GM23338 (cell line): ENCODE results near the gene TP53BP1. TPM values are rescaled to one million over a fixed set of nuclear protein-coding genes. Genes with fewer than 3 reads are reported as not detected.

ENCODE experiments used
- ATAC-seq: fragments of 200-7000 bp; cut with Tn5 transposase; 3 replicates; pipeline ENCODE4 v1.9.1; 2020
- DNase-seq: peaks from one replicate; pipeline ENCODE4 v3.0.0-alpha.2; 2015; ENCODE audit warnings: low spot score
- H2AFZ ChIP-seq: fragments of 200-600 bp; sonication (generic); 2 replicates; pipeline ENCODE4 v1.8.0; 2016; ENCODE audit warnings: antibody characterized with exemption, mild to moderate bottlenecking, moderate library complexity
- H3F3A ChIP-seq: fragments of 200-600 bp; sonication (generic); replicated peaks from 2 replicates; pipeline ENCODE4 v1.8.0; 2017; ENCODE audit warnings: antibody characterized with exemption, mixed run types, low read depth
- H3K27ac ChIP-seq: fragments of 200-600 bp; sonication (generic); 2 replicates; pipeline ENCODE4 v1.6.1; 2016; ENCODE audit warnings: low read depth
- H3K27me3 ChIP-seq: fragments of 200-600 bp; sonication (generic); 2 replicates; pipeline ENCODE4 v1.8.0; 2016; ENCODE audit warnings: mild to moderate bottlenecking, mixed run types, moderate library complexity; ENCODE audit not compliant: insufficient read depth
- H3K36me3 ChIP-seq: fragments of 200-600 bp; sonication (generic); 2 replicates; pipeline ENCODE4 v1.8.0; 2016; ENCODE audit warnings: mild to moderate bottlenecking; ENCODE audit not compliant: insufficient read depth
- H3K4me1 ChIP-seq: fragments of 200-600 bp; sonication (generic); 2 replicates; pipeline ENCODE4 v1.8.0; 2016; ENCODE audit warnings: mild to moderate bottlenecking, moderate library complexity; ENCODE audit not compliant: insufficient read depth
- H3K4me2 ChIP-seq: fragments of 200-600 bp; sonication (generic); 2 replicates; pipeline ENCODE4 v1.7.1; 2017; ENCODE audit warnings: mixed run types
- H3K4me3 ChIP-seq: fragments of 200-600 bp; sonication (generic); 2 replicates; pipeline ENCODE4 v1.6.1; 2016; ENCODE audit warnings: mixed run types
- H3K79me2 ChIP-seq: fragments of 200-600 bp; sonication (generic); replicated peaks from 2 replicates; pipeline ENCODE4 v1.8.0; 2017; ENCODE audit warnings: mild to moderate bottlenecking; ENCODE audit not compliant: insufficient read depth
- H3K9me2 ChIP-seq: fragments of 200-600 bp; sonication (generic); 2 replicates; pipeline ENCODE4 v1.8.0; 2017; ENCODE audit not compliant: insufficient read depth
- H4K20me1 ChIP-seq: fragments of 200-600 bp; sonication (generic); replicated peaks from 2 replicates; pipeline ENCODE4 v1.8.0; 2017; ENCODE audit warnings: mild to moderate bottlenecking; ENCODE audit not compliant: insufficient read depth
- H3K27ac Mint-ChIP-seq: 2 replicates; pipeline ENCODE4 v1.8.0; 2020; ENCODE audit warnings: inconsistent platforms, mild to moderate bottlenecking, moderate library complexity, mixed read lengths
- H3K27me3 Mint-ChIP-seq: 3 replicates; pipeline ENCODE4 v1.8.0; 2022; ENCODE audit warnings: low read depth, mild to moderate bottlenecking, moderate library complexity, mixed read lengths, inconsistent platforms; ENCODE audit not compliant: insufficient read depth, poor library complexity
- H3K36me3 Mint-ChIP-seq: 3 replicates; pipeline ENCODE4 v1.8.0; 2021; ENCODE audit warnings: low read depth, mild to moderate bottlenecking, inconsistent platforms, moderate library complexity, mixed read lengths
- H3K4me1 Mint-ChIP-seq: 3 replicates; pipeline ENCODE4 v1.8.0; 2020; ENCODE audit warnings: mild to moderate bottlenecking, inconsistent platforms, mixed read lengths
- H3K4me3 Mint-ChIP-seq: 3 replicates; pipeline ENCODE4 v1.8.0; 2021; ENCODE audit warnings: moderate library complexity, mild to moderate bottlenecking, inconsistent platforms, mixed read lengths
- H3K9me3 Mint-ChIP-seq: 3 replicates; pipeline ENCODE4 v1.8.0; 2020; ENCODE audit warnings: moderate library complexity, mild to moderate bottlenecking, inconsistent platforms, mixed read lengths
- CREB1 ChIP-seq: fragments of 250-450 bp; sonication (Bioruptor Pico); IDR thresholded peaks from 2 replicates; pipeline ENCODE4 v1.5.0; 2020; ENCODE audit warnings: low read depth, mild to moderate bottlenecking, moderate library complexity
- CTCF ChIP-seq, 2 experiments: fragments of 200-600 bp in 1 of 2; sonication (generic) in 1 of 2; conservative IDR thresholded peaks; 2 replicates each; pipeline versions ENCODE4 v1.5.1 to v1.6.1; 2016 to 2017; ENCODE audit warnings: antibody characterized with exemption in 2 of 2, low read depth in 2 of 2, mild to moderate bottlenecking in 2 of 2, moderate library complexity in 1 of 2
- ETS1 ChIP-seq: IDR thresholded peaks from 2 replicates; pipeline ENCODE4 v1.6.1; 2016; ENCODE audit warnings: antibody characterized with exemption
- EZH2 ChIP-seq: fragments of 200-600 bp; sonication (generic); IDR thresholded peaks from one replicate; pipeline ENCODE4 v1.8.0; 2017; ENCODE audit warnings: antibody characterized with exemption, mild to moderate bottlenecking, low read depth; ENCODE audit not compliant: unreplicated experiment
- EZH2phosphoT487 ChIP-seq: fragments of 200-600 bp; sonication (generic); IDR thresholded peaks from one replicate; pipeline ENCODE4 v1.8.1; 2018; ENCODE audit warnings: antibody characterized with exemption; ENCODE audit not compliant: unreplicated experiment
- JUNB ChIP-seq: IDR thresholded peaks from one replicate; pipeline ENCODE4 v1.6.1; 2016; ENCODE audit warnings: antibody characterized with exemption; ENCODE audit not compliant: unreplicated experiment
- NANOG ChIP-seq: IDR thresholded peaks from 2 replicates; pipeline ENCODE4 v1.6.1; 2016; ENCODE audit warnings: antibody characterized with exemption, borderline replicate concordance
- POLR2AphosphoS5 ChIP-seq: IDR thresholded peaks from 2 replicates; pipeline ENCODE4 v1.6.1; 2016; ENCODE audit warnings: antibody characterized with exemption, low read depth
- REST ChIP-seq: IDR thresholded peaks from one replicate; pipeline ENCODE4 v1.6.1; 2018; ENCODE audit warnings: antibody characterized with exemption; ENCODE audit not compliant: unreplicated experiment
- STAT1 ChIP-seq: IDR thresholded peaks from one replicate; pipeline ENCODE4 v1.6.1; 2016; ENCODE audit warnings: antibody characterized with exemption; ENCODE audit not compliant: unreplicated experiment
- ZNF114 ChIP-seq: fragments of 250-450 bp; sonication (Bioruptor Pico); IDR thresholded peaks from 2 replicates; pipeline ENCODE4 v1.5.0; 2020; ENCODE audit warnings: mild to moderate bottlenecking, moderate library complexity
- ZNF331 ChIP-seq: fragments of 250-450 bp; sonication (Bioruptor Pico); IDR thresholded peaks from 2 replicates; pipeline ENCODE4 v1.5.0; 2020; ENCODE audit warnings: low read depth, mild to moderate bottlenecking, moderate library complexity
- ZNF462 ChIP-seq: fragments of 250-450 bp; sonication (Bioruptor Pico); IDR thresholded peaks from 2 replicates; pipeline ENCODE4 v1.5.0; 2020; ENCODE audit warnings: mild to moderate bottlenecking, moderate library complexity
- polyA plus RNA-seq: library from polyadenylated mRNA; unstranded; fragments of >200 nt; fragmentation: Nextera tagmentation; extraction: Ambion mirVana; gene quantifications from 2 replicates; pipeline ENCODE4 v1.2.1, GENCODE V29; 2016
- total RNA-seq: library from RNA; depleted of rRNA; stranded (reverse); fragments of >200 nt; shearing (Covaris generic); gene quantifications from 2 replicates; pipeline ENCODE4 v1.2.3, GENCODE V29; 2014

The TP53BP1 gene
- total and polyA plus RNA-seq, 2 experiments from 2014 or later = 17.7 to 81.3 TPM

GRCh38 chr15:43420435-43420834 is 72.5 kb downstream of the TP53BP1 start (continued):
- TF ChIP-seq ZNF331 (CRISPR knock-in tag) = no peak
- no peak for TF ChIP-seq EZH2phosphoT487
- no peak for TF ChIP-seq EZH2
- no peak for TF ChIP-seq NANOG

- no peak for TF ChIP-seq JUNB
- TF ChIP-seq CREB1 (CRISPR knock-in tag) = no peak
- TF ChIP-seq POLR2AphosphoS5 = no peak
- TF ChIP-seq ZNF114 (CRISPR knock-in tag) = no peak
- TF ChIP-seq ZNF331 (CRISPR knock-in tag) = no peak
- no peak for TF ChIP-seq EZH2phosphoT487
- no peak for TF ChIP-seq CTCF (conservative IDR thresholded peaks at IDR 0.05; ENCODE audit: low read depth in 2 of 2)
- no peak for TF ChIP-seq STAT1
- no peak for TF ChIP-seq ETS1
- no peak for TF ChIP-seq NANOG
- no peak for TF ChIP-seq REST
- TF ChIP-seq ZNF462 (CRISPR knock-in tag) = no peak
- TF ChIP-seq EZH2 = no peak
- Mint-ChIP-seq H3K4me1 (no peaks in the 10 kb centered on the region), H3K36me3 (peaks cover 89% of the 10 kb centered on the region), H3K27me3 (peaks cover 3% of the 10 kb centered on the region), H3K27ac (no peak overlapping the region; the same call in 1 of the 2 replicates), H3K4me3 (no peak overlapping the region), H3K9me3 (no peaks in the 10 kb centered on the region)
- Histone ChIP-seq H3F3A (no peaks in the 10 kb centered on the region), H3K36me3 (peaks cover 47% of the 10 kb centered on the region), H3K4me1 (no peaks in the 10 kb centered on the region), H3K27ac (no peak overlapping the region), H3K27me3 (no peaks in the 10 kb centered on the region), H4K20me1 (peaks cover 13% of the 10 kb centered on the region), H3K9me2 (no peaks in the 10 kb centered on the region), H2AFZ (no peak overlapping the region), H3K4me3 (no peak overlapping the region), H3K4me2 (no peak overlapping the region), H3K79me2 (no peaks in the 10 kb centered on the region)
- no peak for ATAC-seq
- DNase-seq = no peak
These were observed 78.8 kb downstream of the TP53BP1 start for GRCh38 chr15:43414196-43414595.
